ENCODE results near the gene SPDYE2.
"Not testable (repeated sequence)": the region's sequence is repeated elsewhere in the genome, so short reads cannot be mapped to it uniquely, and the experiment has no call there.

The SPDYE2 gene

GRCh38 chr7:102517550-102518147 is 33.4 kb upstream of the SPDYE2 start, which contains the start of gene RASA4B:
RASA4B (minus strand) TSS chr7:102517777; CDS start chr7:102517710, 67 bp downstream.
- not testable (repeated sequence) for H3K4me3 ChIP-seq (ENCODE audit: insufficient read length, low read depth); H3K4me1 ChIP-seq (ENCODE audit: insufficient read depth, insufficient read length); DNase-seq (ENCODE audit: low read depth, low spot score); H3K9me3 ChIP-seq (ENCODE audit: insufficient read depth, low read length); H3K36me3 ChIP-seq (ENCODE audit: insufficient read depth, insufficient read length, low read length); H3K27me3 ChIP-seq (ENCODE audit: insufficient read depth, insufficient read length); H3K9ac ChIP-seq (ENCODE audit: insufficient read length, low read depth)

- not testable (repeated sequence) for H3K9me3 ChIP-seq (ENCODE audit: insufficient read depth, low read length); H3K27me3 ChIP-seq (ENCODE audit: insufficient read depth, insufficient read length); H3K9ac ChIP-seq (ENCODE audit: insufficient read length, low read depth); H3K4me3 ChIP-seq (ENCODE audit: insufficient read length, low read depth); DNase-seq (ENCODE audit: low read depth, low spot score); H3K36me3 ChIP-seq (ENCODE audit: insufficient read depth, insufficient read length, low read length); H3K4me1 ChIP-seq (ENCODE audit: insufficient read depth, insufficient read length)
These were observed 30.2 kb upstream of the SPDYE2 start for GRCh38 chr7:102520797-102521196.

GRCh38 chr7:102524803-102525202 is 26.2 kb upstream of the SPDYE2 start:
- H3K27me3 ChIP-seq (ENCODE audit: insufficient read depth, insufficient read length); H3K9me3 ChIP-seq (ENCODE audit: insufficient read depth, low read length); H3K9ac ChIP-seq (ENCODE audit: insufficient read length, low read depth); H3K4me1 ChIP-seq (ENCODE audit: insufficient read depth, insufficient read length); H3K4me3 ChIP-seq (ENCODE audit: insufficient read length, low read depth); H3K36me3 ChIP-seq (ENCODE audit: insufficient read depth, insufficient read length, low read length); DNase-seq (ENCODE audit: low read depth, low spot score): not testable (repeated sequence)

- not testable (repeated sequence) for H3K36me3 ChIP-seq (ENCODE audit: insufficient read depth, insufficient read length, low read length); DNase-seq (ENCODE audit: low read depth, low spot score); H3K9me3 ChIP-seq (ENCODE audit: insufficient read depth, low read length); H3K4me3 ChIP-seq (ENCODE audit: insufficient read length, low read depth); H3K4me1 ChIP-seq (ENCODE audit: insufficient read depth, insufficient read length); H3K9ac ChIP-seq (ENCODE audit: insufficient read length, low read depth); H3K27me3 ChIP-seq (ENCODE audit: insufficient read depth, insufficient read length)
These were observed 23.8 kb upstream of the SPDYE2 start for GRCh38 chr7:102527182-102527581.

GRCh38 chr7:102527822-102528793 is 22.9 kb upstream of the SPDYE2 start:
- not testable (repeated sequence) for DNase-seq (ENCODE audit: low read depth, low spot score); H3K36me3 ChIP-seq (ENCODE audit: insufficient read depth, insufficient read length, low read length); H3K27me3 ChIP-seq (ENCODE audit: insufficient read depth, insufficient read length); H3K9ac ChIP-seq (ENCODE audit: insufficient read length, low read depth); H3K9me3 ChIP-seq (ENCODE audit: insufficient read depth, low read length); H3K4me3 ChIP-seq (ENCODE audit: insufficient read length, low read depth); H3K4me1 ChIP-seq (ENCODE audit: insufficient read depth, insufficient read length)

GRCh38 chr7:102531583-102531982 is 19.4 kb upstream of the SPDYE2 start:
- not testable (repeated sequence) for H3K9ac ChIP-seq (ENCODE audit: insufficient read length, low read depth); DNase-seq (ENCODE audit: low read depth, low spot score)

GRCh38 chr7:102532127-102532526 is 18.9 kb upstream of the SPDYE2 start:
- H3K36me3 ChIP-seq (ENCODE audit: insufficient read depth, insufficient read length, low read length); H3K27me3 ChIP-seq (ENCODE audit: insufficient read depth, insufficient read length); H3K4me1 ChIP-seq (ENCODE audit: insufficient read depth, insufficient read length); DNase-seq (ENCODE audit: low read depth, low spot score); H3K9me3 ChIP-seq (ENCODE audit: insufficient read depth, low read length); H3K4me3 ChIP-seq (ENCODE audit: insufficient read length, low read depth); H3K9ac ChIP-seq (ENCODE audit: insufficient read length, low read depth): not testable (repeated sequence)

More at GRCh38 chr7:102531583-102531982, 19.4 kb upstream of the SPDYE2 start:
- not testable (repeated sequence) for H3K27me3 ChIP-seq (ENCODE audit: insufficient read depth, insufficient read length); H3K36me3 ChIP-seq (ENCODE audit: insufficient read depth, insufficient read length, low read length); H3K4me3 ChIP-seq (ENCODE audit: insufficient read length, low read depth); H3K9me3 ChIP-seq (ENCODE audit: insufficient read depth, low read length); H3K4me1 ChIP-seq (ENCODE audit: insufficient read depth, insufficient read length)

- not testable (repeated sequence) for H3K4me3 ChIP-seq (ENCODE audit: insufficient read length, low read depth); H3K36me3 ChIP-seq (ENCODE audit: insufficient read depth, insufficient read length, low read length); H3K4me1 ChIP-seq (ENCODE audit: insufficient read depth, insufficient read length); H3K9me3 ChIP-seq (ENCODE audit: insufficient read depth, low read length); H3K9ac ChIP-seq (ENCODE audit: insufficient read length, low read depth); H3K27me3 ChIP-seq (ENCODE audit: insufficient read depth, insufficient read length); DNase-seq (ENCODE audit: low read depth, low spot score)
These were observed 15.9 kb upstream of the SPDYE2 start for GRCh38 chr7:102535062-102535615.

- not testable (repeated sequence) for H3K9me3 ChIP-seq (ENCODE audit: insufficient read depth, low read length); H3K4me3 ChIP-seq (ENCODE audit: insufficient read length, low read depth); H3K36me3 ChIP-seq (ENCODE audit: insufficient read depth, insufficient read length, low read length); H3K9ac ChIP-seq (ENCODE audit: insufficient read length, low read depth); H3K27me3 ChIP-seq (ENCODE audit: insufficient read depth, insufficient read length); DNase-seq (ENCODE audit: low read depth, low spot score); H3K4me1 ChIP-seq (ENCODE audit: insufficient read depth, insufficient read length)
These were observed 10.4 kb upstream of the SPDYE2 start for GRCh38 chr7:102540604-102541003.

- H3K9ac ChIP-seq (ENCODE audit: insufficient read length, low read depth); H3K4me3 ChIP-seq (ENCODE audit: insufficient read length, low read depth); H3K36me3 ChIP-seq (ENCODE audit: insufficient read depth, insufficient read length, low read length); H3K4me1 ChIP-seq (ENCODE audit: insufficient read depth, insufficient read length); DNase-seq (ENCODE audit: low read depth, low spot score); H3K27me3 ChIP-seq (ENCODE audit: insufficient read depth, insufficient read length); H3K9me3 ChIP-seq (ENCODE audit: insufficient read depth, low read length): not testable (repeated sequence)
These were observed 8.9 kb upstream of the SPDYE2 start for GRCh38 chr7:102542083-102542482.

GRCh38 chr7:102542771-102543170 is 8.3 kb upstream of the SPDYE2 start:
- not testable (repeated sequence) for DNase-seq (ENCODE audit: low read depth, low spot score); H3K4me3 ChIP-seq (ENCODE audit: insufficient read length, low read depth); H3K9ac ChIP-seq (ENCODE audit: insufficient read length, low read depth); H3K4me1 ChIP-seq (ENCODE audit: insufficient read depth, insufficient read length); H3K9me3 ChIP-seq (ENCODE audit: insufficient read depth, low read length); H3K27me3 ChIP-seq (ENCODE audit: insufficient read depth, insufficient read length); H3K36me3 ChIP-seq (ENCODE audit: insufficient read depth, insufficient read length, low read length)

GRCh38 chr7:102543596-102543995 is 7.4 kb upstream of the SPDYE2 start, which contains the start of gene UPK3BL2:
UPK3BL2 (minus strand) TSS chr7:102543696; CDS start chr7:102543636, 60 bp downstream.
- H3K27me3 ChIP-seq (ENCODE audit: insufficient read depth, insufficient read length); H3K9ac ChIP-seq (ENCODE audit: insufficient read length, low read depth); DNase-seq (ENCODE audit: low read depth, low spot score); H3K36me3 ChIP-seq (ENCODE audit: insufficient read depth, insufficient read length, low read length); H3K4me1 ChIP-seq (ENCODE audit: insufficient read depth, insufficient read length); H3K9me3 ChIP-seq (ENCODE audit: insufficient read depth, low read length); H3K4me3 ChIP-seq (ENCODE audit: insufficient read length, low read depth): not testable (repeated sequence)
